ENCODE results near the gene A1CF.

DNA sequence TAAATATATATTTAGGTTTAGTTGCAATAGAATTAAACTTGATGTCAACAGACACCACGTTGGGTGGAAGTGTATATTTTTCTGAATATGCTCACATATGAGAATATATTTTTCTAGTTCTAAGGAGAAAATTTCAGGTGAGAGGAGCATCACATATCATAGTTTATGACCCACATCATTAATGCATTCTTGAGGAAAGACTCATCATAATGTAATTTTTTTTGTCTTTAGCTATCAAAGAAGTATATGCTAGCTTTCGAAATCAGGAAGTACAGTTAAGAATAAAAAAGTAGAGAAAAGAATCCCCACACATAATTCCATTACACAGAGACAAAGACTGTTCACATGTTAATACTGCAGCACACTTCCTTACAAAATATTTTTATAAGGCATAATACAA is 30.4 kb downstream of the A1CF start:
- no peak for TF ChIP-seq CTCF (conservative IDR thresholded peaks at IDR 0.05 in 1 of 2, IDR thresholded peaks at IDR 0.05 in 1 of 2; ENCODE audit: extremely low read depth in 1 of 2, insufficient read depth in 1 of 2, low read depth in 1 of 2, low read length in 2 of 2)
- TF ChIP-seq EZH2 (IDR thresholded peaks at IDR 0.05; ENCODE audit: borderline replicate concordance, low read length), result no peak
